Esophagus muscularis mucosa (tissue), 4 donors: ENCODE data around the gene EXOC6B. TPM values are rescaled to one million over a fixed set of nuclear protein-coding genes. Genes with fewer than 3 reads are reported as not detected.
A peak's percentile ranks its signal among the peaks of the same experiment; 100 is the strongest.

Experiments used
- DNase-seq: peaks from one replicate; pipeline ENCODE4 v3.0.0-alpha.2; 2017; ENCODE audit errors: extremely low spot score
- H3K27ac ChIP-seq, 4 donors: fragments of 200-600 bp; sonication (generic); replicated peaks in 1 of 4; 1 replicate in 3 of 4; 2 replicates in 1 of 4; pipeline ENCODE4 v1.5.1; 2016 to 2019; ENCODE audit warnings: mild to moderate bottlenecking in 1 of 4
- H3K27me3 ChIP-seq, 4 donors: fragments of 200-600 bp; sonication (generic); one replicate each; pipeline versions ENCODE4 v1.5.1 to v1.6.0; 2016 to 2019
- H3K36me3 ChIP-seq, 4 donors: fragments of 200-600 bp; sonication (generic); one replicate each; pipeline ENCODE4 v1.5.1; 2016 to 2019
- H3K4me1 ChIP-seq, 4 donors: fragments of 200-600 bp; sonication (generic); one replicate each; pipeline ENCODE4 v1.5.1; 2016 to 2019
- H3K4me3 ChIP-seq, 4 donors: fragments of 200-600 bp; sonication (generic); 1 replicate in 2 of 4; 2 replicates in 2 of 4; pipeline ENCODE4 v1.5.1; 2016 to 2019; ENCODE audit warnings: mild to moderate bottlenecking in 4 of 4, moderate library complexity in 1 of 4
- H3K9me3 ChIP-seq, 4 donors: fragments of 200-600 bp; sonication (generic); 1 replicate in 3 of 4; 2 replicates in 1 of 4; pipeline ENCODE4 v1.5.1; 2016 to 2019
- CTCF ChIP-seq, 3 experiments: fragments of 200-600 bp in 2 of 3; fragments of 450-650 bp in 1 of 3; sonication (generic) in 2 of 3; IDR thresholded peaks; one replicate each; pipeline ENCODE4 v1.5.1; 2017 to 2019; ENCODE audit warnings: antibody characterized with exemption in 3 of 3, mild to moderate bottlenecking in 2 of 3, moderate library complexity in 1 of 3
- EP300 ChIP-seq: sonication (generic); formaldehyde crosslinking; IDR thresholded peaks from one replicate; pipeline ENCODE4 v1.6.1; 2017; ENCODE audit warnings: antibody characterized with exemption
- POLR2A ChIP-seq: fragments of 450-650 bp; IDR thresholded peaks from one replicate; pipeline ENCODE4 v1.6.1; 2017; ENCODE audit warnings: antibody characterized with exemption, moderate library complexity, mild to moderate bottlenecking, low read depth
- POLR2AphosphoS5 ChIP-seq, 2 donors: sonication (generic); formaldehyde crosslinking; IDR thresholded peaks; one replicate each; pipeline ENCODE4 v1.6.1; 2017; ENCODE audit warnings: antibody characterized with exemption in 2 of 2
- WGBS: methylation state at CpG from one replicate; pipeline ENCODE4 v1.1.5; 2018; 5-methylcytosine and 5-hydroxymethylcytosine counted together
- intact Hi-C: fragments of 100-400 bp; cut with DNase I; formaldehyde crosslinking; loops from one replicate; pipeline ENCODE4 v1.15.1; 2023
- total RNA-seq, 4 donors: library from RNA; depleted of rRNA; stranded (reverse); fragments of >200 nt; gene quantifications; one replicate each; pipeline versions ENCODE4 v1.1.0 to v1.2.1, GENCODE V29; 2016

Gene EXOC6B
- total RNA-seq, 4 donors from 2014 or later: 24.5 to 45.9 (median 37.4) TPM

DNA sequence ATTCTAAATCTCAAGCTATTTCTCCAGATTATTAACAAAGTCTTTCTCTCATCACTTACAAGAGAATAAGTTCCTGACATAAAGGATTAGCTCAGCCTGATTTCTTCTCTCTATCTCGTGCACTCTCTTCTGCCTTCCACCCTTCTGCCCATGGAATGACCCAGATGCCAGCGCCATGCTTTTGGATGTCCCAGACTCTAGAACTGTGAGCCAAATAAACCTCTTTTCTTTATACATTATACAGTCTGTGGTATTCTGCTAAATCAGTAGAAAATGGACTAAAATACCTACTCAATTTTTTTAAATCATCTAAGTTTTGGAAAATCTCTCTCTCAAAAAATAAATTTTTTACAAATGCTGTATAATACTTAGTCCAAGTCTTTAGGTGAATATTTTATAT is 218.6 kb downstream of the EXOC6B start:
- DNase-seq: no peak
- H3K4me1 ChIP-seq: no peaks in the 10 kb centered on the region
- no peak overlapping the region for H3K27ac ChIP-seq
- intact Hi-C loops: no loop called here
- H3K27me3 ChIP-seq: no peaks in the 10 kb centered on the region
- H3K4me3 ChIP-seq: no peak overlapping the region
- WGBS: 94% methylated on average over 2 of the region's 2 CpGs
- no peaks in the 10 kb centered on the region for H3K36me3 ChIP-seq
- H3K9me3 ChIP-seq: no peaks in the 10 kb centered on the region
- no peak for TF ChIP-seq CTCF (IDR thresholded peaks at IDR 0.05)
- TF ChIP-seq POLR2A: no peak
- no peak for TF ChIP-seq POLR2AphosphoS5 (IDR thresholded peaks at IDR 0.05)
- no peak for TF ChIP-seq EP300

- Histone ChIP-seq H3K4me1 (no peaks in the 10 kb centered on the region), H3K9me3 (no peaks in the 10 kb centered on the region), H3K27me3 (no peaks in the 10 kb centered on the region), H3K4me3 (no peak overlapping the region), H3K36me3 (no peaks in the 10 kb centered on the region), H3K27ac (no peak overlapping the region)
- TF ChIP-seq POLR2A (no peak), CTCF (IDR thresholded peaks at IDR 0.05) (peak; percentile 43 to 70 (median 52))
- DNase-seq: no peak
- WGBS: 81% methylated on average over 3 of the region's 3 CpGs
- intact Hi-C loops: no loop called here
These were observed 219.9 kb downstream of the EXOC6B start for GRCh38 chr2:72605836-72606442.

DNA sequence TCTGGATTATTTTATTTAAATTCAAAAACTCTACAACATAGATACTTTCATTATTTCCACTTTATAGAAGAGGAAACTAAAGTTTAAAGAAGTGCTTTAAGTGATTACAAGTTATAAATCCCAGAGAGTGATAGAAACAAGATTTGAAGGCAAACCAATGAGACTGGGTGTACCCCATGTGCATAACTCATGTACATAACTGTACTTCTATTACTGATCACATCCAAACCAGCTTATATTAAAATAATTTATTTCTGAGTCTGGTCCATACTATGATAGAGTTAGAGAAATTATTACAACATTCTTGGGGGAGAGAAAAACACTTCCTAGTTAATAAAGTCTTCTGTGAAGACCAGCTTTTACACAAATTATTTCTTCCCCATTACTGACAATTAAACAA is 221.4 kb downstream of the EXOC6B start:
- Histone ChIP-seq H3K27me3 (no peaks in the 10 kb centered on the region), H3K9me3 (no peaks in the 10 kb centered on the region), H3K4me3 (no peak overlapping the region), H3K36me3 (no peaks in the 10 kb centered on the region), H3K27ac (no peak overlapping the region), H3K4me1 (no peaks in the 10 kb centered on the region)
- no peak for DNase-seq
- intact Hi-C loops: no loop called here
- no peak for TF ChIP-seq POLR2AphosphoS5 (IDR thresholded peaks at IDR 0.05)
- TF ChIP-seq CTCF (IDR thresholded peaks at IDR 0.05): no peak

- Histone ChIP-seq H3K27me3 (no peaks in the 10 kb centered on the region), H3K36me3 (no peaks in the 10 kb centered on the region), H3K9me3 (no peaks in the 10 kb centered on the region), H3K27ac (no peak overlapping the region), H3K4me1 (no peaks in the 10 kb centered on the region), H3K4me3 (no peak overlapping the region)
- 69% methylated on average over 2 of the region's 2 CpGs for WGBS
- intact Hi-C loops: no loop called here
- TF ChIP-seq CTCF (IDR thresholded peaks at IDR 0.05): no peak
- no peak for DNase-seq
These were observed 222.4 kb downstream of the EXOC6B start for GRCh38 chr2:72603481-72603880.

GRCh38 chr2:72602711-72603110 is 223.1 kb downstream of the EXOC6B start:
- H3K9me3 ChIP-seq: no peaks in the 10 kb centered on the region
- no peak overlapping the region for H3K27ac ChIP-seq
- no peak overlapping the region for H3K4me3 ChIP-seq
- TF ChIP-seq POLR2A: no peak
- no peak for DNase-seq
- H3K36me3 ChIP-seq: no peaks in the 10 kb centered on the region
- no peaks in the 10 kb centered on the region for H3K4me1 ChIP-seq
- intact Hi-C loops: no loop called here
- WGBS: 84% methylated on average over 3 of the region's 3 CpGs
- H3K27me3 ChIP-seq: no peaks in the 10 kb centered on the region
